Gastrocnemius medialis (tissue), 4 donors: ENCODE data around the gene HMCN2. TPM values are rescaled to one million over a fixed set of nuclear protein-coding genes. Genes with fewer than 3 reads are reported as not detected.

Source experiments
- ATAC-seq, 2 donors: fragments of 150-250 bp; one replicate each; pipeline ENCODE4 v1.9.1; 2016
- DNase-seq, 2 donors: peaks; one replicate each; pipeline ENCODE4 v3.0.0-alpha.2; 2019
- H3K27ac ChIP-seq, 4 donors: fragments of 200-600 bp; sonication (generic); 1 replicate in 1 of 4; 2 replicates in 3 of 4; pipeline ENCODE4 v1.5.1; 2016 to 2018; ENCODE audit warnings: mild to moderate bottlenecking in 2 of 4, moderate library complexity in 1 of 4
- H3K27me3 ChIP-seq, 3 donors: fragments of 200-600 bp; sonication (generic) in 2 of 3; 1 replicate in 1 of 3; 2 replicates in 2 of 3; pipeline versions ENCODE4 v1.5.1 to v1.6.0; 2016 to 2019; ENCODE audit warnings: mild to moderate bottlenecking in 1 of 3, moderate library complexity in 1 of 3
- H3K36me3 ChIP-seq, 2 donors: fragments of 200-600 bp; sonication (generic) in 1 of 2; one replicate each; pipeline ENCODE4 v1.5.1; 2017 to 2018
- H3K4me1 ChIP-seq, 2 donors: fragments of 200-600 bp; sonication (generic) in 1 of 2; one replicate each; pipeline ENCODE4 v1.5.1; 2016 to 2017; ENCODE audit warnings: mild to moderate bottlenecking in 2 of 2
- H3K4me3 ChIP-seq, 4 donors: fragments of 200-600 bp; sonication (generic) in 3 of 4; 1 replicate in 1 of 4; 2 replicates in 3 of 4; pipeline ENCODE4 v1.5.1; 2016 to 2019; ENCODE audit warnings: mild to moderate bottlenecking in 2 of 4
- H3K9me3 ChIP-seq, 3 donors: fragments of 200-600 bp; sonication (generic) in 2 of 3; 1 replicate in 1 of 3; 2 replicates in 2 of 3; pipeline ENCODE4 v1.5.1; 2016 to 2019
- POLR2A ChIP-seq, 2 donors: fragments of 450-650 bp; IDR thresholded peaks; one replicate each; pipeline ENCODE4 v1.6.1; 2017; ENCODE audit warnings: antibody characterized with exemption in 2 of 2, mild to moderate bottlenecking in 2 of 2, moderate library complexity in 2 of 2
- in situ Hi-C, 4 donors: fragments of 200-750 bp; cut with MboI; loops; one replicate each; pipeline versions ENCODE4 v1.15.0 to v1.8.0; 2017; ENCODE audit warnings: low sequenced_read_pairs in 4 of 4
- intact Hi-C: fragments of 100-400 bp; cut with DNase I; formaldehyde crosslinking; loops from one replicate; pipeline ENCODE4 v1.15.1; 2023; ENCODE audit warnings: low total_unique reads
- total RNA-seq, 4 donors: library from RNA; depleted of rRNA; stranded (reverse); fragments of >200 nt; gene quantifications; one replicate each; pipeline versions ENCODE4 v1.1.0 to v1.2.3, GENCODE V29; 2016
- TF ChIP-seq, protein P1 (sequence below), 5 experiments: fragments of 450-650 bp in 3 of 5; fragments of 200-600 bp in 2 of 5; sonication (generic) in 2 of 5; IDR thresholded peaks in 4 of 5; conservative IDR thresholded peaks in 1 of 5; 1 replicate in 4 of 5; 2 replicates in 1 of 5; pipeline ENCODE4 v1.5.1; 2016 to 2019; ENCODE audit warnings: antibody characterized with exemption in 5 of 5, mild to moderate bottlenecking in 3 of 5, moderate library complexity in 3 of 5

HMCN2 gene
- total RNA-seq, 4 donors from 2014 or later, result 1.9 to 8.5 (median 7.7) TPM

GRCh38 chr9:130382096-130382495 lies 116.5 kb downstream of the HMCN2 start:
- in situ Hi-C loops, result no loop called here
- Histone ChIP-seq H3K4me3 (no peak overlapping the region), H3K27me3 (no peaks in the 10 kb centered on the region), H3K36me3 (no peaks in the 10 kb centered on the region), H3K27ac (no peak overlapping the region), H3K9me3 (no peaks in the 10 kb centered on the region), H3K4me1 (no peaks in the 10 kb centered on the region)
- intact Hi-C loops, result no loop called here
- DNase-seq (no peak), ATAC-seq (no peak)
- TF ChIP-seq, protein P1, sequence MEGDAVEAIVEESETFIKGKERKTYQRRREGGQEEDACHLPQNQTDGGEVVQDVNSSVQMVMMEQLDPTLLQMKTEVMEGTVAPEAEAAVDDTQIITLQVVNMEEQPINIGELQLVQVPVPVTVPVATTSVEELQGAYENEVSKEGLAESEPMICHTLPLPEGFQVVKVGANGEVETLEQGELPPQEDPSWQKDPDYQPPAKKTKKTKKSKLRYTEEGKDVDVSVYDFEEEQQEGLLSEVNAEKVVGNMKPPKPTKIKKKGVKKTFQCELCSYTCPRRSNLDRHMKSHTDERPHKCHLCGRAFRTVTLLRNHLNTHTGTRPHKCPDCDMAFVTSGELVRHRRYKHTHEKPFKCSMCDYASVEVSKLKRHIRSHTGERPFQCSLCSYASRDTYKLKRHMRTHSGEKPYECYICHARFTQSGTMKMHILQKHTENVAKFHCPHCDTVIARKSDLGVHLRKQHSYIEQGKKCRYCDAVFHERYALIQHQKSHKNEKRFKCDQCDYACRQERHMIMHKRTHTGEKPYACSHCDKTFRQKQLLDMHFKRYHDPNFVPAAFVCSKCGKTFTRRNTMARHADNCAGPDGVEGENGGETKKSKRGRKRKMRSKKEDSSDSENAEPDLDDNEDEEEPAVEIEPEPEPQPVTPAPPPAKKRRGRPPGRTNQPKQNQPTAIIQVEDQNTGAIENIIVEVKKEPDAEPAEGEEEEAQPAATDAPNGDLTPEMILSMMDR (IDR thresholded peaks at IDR 0.05 in 4 of 5, conservative IDR thresholded peaks at IDR 0.05 in 1 of 5), result no peak
- no peak for TF ChIP-seq POLR2A (IDR thresholded peaks at IDR 0.05)

DNA sequence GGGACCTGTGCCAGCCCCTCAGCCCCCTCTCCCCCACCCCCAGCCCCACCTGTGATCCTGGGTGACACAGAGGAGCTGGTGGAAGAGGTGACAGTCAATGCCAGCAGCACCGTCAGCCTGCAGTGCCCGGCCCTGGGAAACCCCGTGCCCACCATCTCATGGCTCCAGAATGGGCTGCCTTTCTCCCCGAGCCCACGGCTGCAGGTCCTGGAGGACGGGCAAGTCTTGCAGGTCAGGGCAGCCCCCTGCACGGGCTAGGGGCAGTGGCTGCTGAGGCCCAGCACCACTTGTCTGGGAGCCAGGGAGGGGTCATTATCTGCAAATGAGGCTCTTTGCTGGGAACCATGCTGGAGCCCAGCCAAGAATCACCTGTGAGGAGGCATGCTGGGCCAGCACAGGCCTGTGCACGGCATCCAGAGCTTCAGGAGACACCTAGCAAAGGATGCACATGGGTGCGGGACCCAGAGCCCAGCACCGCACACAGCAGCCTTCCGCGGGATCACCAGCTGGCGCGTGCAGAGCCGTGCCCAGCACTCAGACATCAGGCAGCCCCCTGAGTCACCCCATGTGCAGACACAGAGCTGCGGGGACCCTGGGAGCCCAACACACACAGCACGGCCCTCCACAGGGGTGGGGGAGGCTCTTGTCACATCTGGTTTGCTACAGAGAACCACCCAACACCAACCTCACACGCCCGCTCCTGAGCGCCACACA lies 117.2 kb downstream of the HMCN2 start:
- Histone ChIP-seq H3K4me1 (no peaks in the 10 kb centered on the region), H3K36me3 (no peaks in the 10 kb centered on the region), H3K4me3 (no peak overlapping the region), H3K27me3 (no peaks in the 10 kb centered on the region), H3K9me3 (no peaks in the 10 kb centered on the region), H3K27ac (no peak overlapping the region)
- DNase-seq, result no peak
- in situ Hi-C loops (no loop called here), intact Hi-C loops (no loop called here)
- ATAC-seq, result no peak
- TF ChIP-seq POLR2A (IDR thresholded peaks at IDR 0.05), result no peak
- TF ChIP-seq, protein P1 (IDR thresholded peaks at IDR 0.05 in 4 of 5, conservative IDR thresholded peaks at IDR 0.05 in 1 of 5), result no peak

- no peak overlapping the region for H3K4me3 ChIP-seq
- intact Hi-C loops, result no loop called here
- DNase-seq (no peak), ATAC-seq (no peak)
- H3K27ac ChIP-seq, result no peak overlapping the region
- no peaks in the 10 kb centered on the region for H3K27me3 ChIP-seq
- in situ Hi-C loops, result no loop called here
- H3K4me1 ChIP-seq, result no peaks in the 10 kb centered on the region
- H3K9me3 ChIP-seq, result no peaks in the 10 kb centered on the region
- TF ChIP-seq POLR2A (IDR thresholded peaks at IDR 0.05), result no peak
- no peaks in the 10 kb centered on the region for H3K36me3 ChIP-seq
These were observed 117.8 kb downstream of the HMCN2 start for GRCh38 chr9:130383350-130383715.

DNA sequence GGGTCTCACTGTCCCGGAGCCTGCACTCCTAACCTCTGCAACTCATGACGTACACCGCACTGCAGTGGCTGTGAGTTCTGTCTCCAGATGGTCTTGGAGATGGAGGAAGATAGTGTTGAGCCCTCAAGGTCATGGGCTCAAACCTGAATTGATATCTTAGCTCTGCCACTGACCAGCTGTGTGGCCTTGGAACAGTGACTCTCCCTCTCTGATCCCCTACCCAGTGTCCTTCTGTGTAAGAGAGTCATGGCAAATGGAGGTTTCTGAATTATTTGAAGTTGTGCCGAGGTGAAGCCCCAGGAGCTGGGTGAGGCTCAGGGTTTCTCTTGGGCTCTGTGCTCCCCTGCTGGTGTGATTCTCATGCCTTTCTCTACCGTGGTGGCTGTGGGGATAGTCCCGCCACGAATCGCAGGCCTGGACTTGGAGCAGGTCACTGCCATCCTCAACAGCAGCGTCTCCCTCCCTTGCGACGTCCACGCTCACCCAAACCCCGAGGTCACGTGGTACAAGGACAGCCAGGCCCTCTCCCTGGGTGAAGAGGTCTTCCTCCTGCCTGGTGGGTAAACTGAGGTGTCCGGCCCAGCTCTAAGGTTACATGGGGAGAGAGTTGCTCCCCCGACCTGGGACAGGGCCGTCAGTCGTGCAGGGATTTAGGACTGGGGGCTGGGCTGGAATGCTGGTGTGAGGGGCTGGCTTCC lies 118.6 kb downstream of the HMCN2 start:
- no peak for TF ChIP-seq POLR2A (IDR thresholded peaks at IDR 0.05)
- TF ChIP-seq, protein P1 (IDR thresholded peaks at IDR 0.05 in 4 of 5, conservative IDR thresholded peaks at IDR 0.05 in 1 of 5), result no peak
- intact Hi-C loops (no loop called here), in situ Hi-C loops (no loop called here)
- Histone ChIP-seq H3K27me3 (no peaks in the 10 kb centered on the region), H3K4me1 (no peaks in the 10 kb centered on the region), H3K9me3 (no peaks in the 10 kb centered on the region), H3K36me3 (no peaks in the 10 kb centered on the region), H3K4me3 (no peak overlapping the region), H3K27ac (no peak overlapping the region)
- ATAC-seq, result no peak
- no peak for DNase-seq

DNA sequence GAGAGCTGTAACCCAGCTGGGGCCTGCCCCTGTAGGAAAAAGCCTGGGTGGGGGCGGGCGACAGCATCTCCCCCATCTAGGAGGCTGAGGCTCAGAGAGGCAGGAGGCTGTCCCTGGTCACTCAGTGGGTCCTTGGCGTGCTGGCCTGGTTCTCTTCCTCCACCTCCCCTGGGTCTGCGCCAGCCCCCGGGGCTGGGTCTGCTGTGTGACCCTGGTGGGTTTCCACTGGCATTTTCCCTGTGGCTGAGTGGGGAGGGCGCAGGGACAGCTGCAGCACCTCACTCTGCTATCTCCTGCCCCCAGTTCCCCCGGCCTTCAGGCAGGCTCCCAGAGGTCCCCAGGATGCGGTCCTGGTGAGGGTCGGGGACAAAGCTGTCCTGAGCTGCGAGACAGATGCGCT lies 119.7 kb downstream of the HMCN2 start:
- Histone ChIP-seq H3K9me3 (no peaks in the 10 kb centered on the region), H3K4me1 (no peaks in the 10 kb centered on the region), H3K36me3 (no peaks in the 10 kb centered on the region), H3K27ac (no peak overlapping the region), H3K4me3 (no peak overlapping the region), H3K27me3 (no peaks in the 10 kb centered on the region)
- DNase-seq (no peak), ATAC-seq (no peak)
- intact Hi-C loops, result no loop called here
- TF ChIP-seq POLR2A (IDR thresholded peaks at IDR 0.05), result no peak
- TF ChIP-seq, protein P1 (IDR thresholded peaks at IDR 0.05 in 4 of 5, conservative IDR thresholded peaks at IDR 0.05 in 1 of 5), result no peak
- in situ Hi-C loops, result no loop called here
